GM19099 (cell line): ENCODE data around the gene AGBL1.

Source experiments
- POLR2A ChIP-seq: IDR thresholded peaks from 3 replicates; pipeline ENCODE4 v1.6.1; 2011; ENCODE audit warnings: low read depth; ENCODE audit not compliant: insufficient read length; ENCODE audit errors: extremely low read depth

The AGBL1 gene

GRCh38 chr15:86349565-86349964 lies 269.9 kb downstream of the AGBL1 start:
- TF ChIP-seq POLR2A, result no peak

GRCh38 chr15:86353213-86353612 lies 273.5 kb downstream of the AGBL1 start:
- TF ChIP-seq POLR2A, result no peak

- no peak for TF ChIP-seq POLR2A
Measured at GRCh38 chr15:86355361-86355760, 275.7 kb downstream of the AGBL1 start.

- no peak for TF ChIP-seq POLR2A
Measured at GRCh38 chr15:86355801-86356200, 276.1 kb downstream of the AGBL1 start.

- TF ChIP-seq POLR2A, result no peak
Measured at GRCh38 chr15:86362555-86362954, 282.9 kb downstream of the AGBL1 start.

- TF ChIP-seq POLR2A, result no peak
Measured at GRCh38 chr15:86373147-86373546, 293.5 kb downstream of the AGBL1 start.

- TF ChIP-seq POLR2A, result no peak
Measured at GRCh38 chr15:86375733-86376280, 296.1 kb downstream of the AGBL1 start.

- TF ChIP-seq POLR2A, result no peak
Measured at GRCh38 chr15:86377914-86378313, 298.2 kb downstream of the AGBL1 start.

- TF ChIP-seq POLR2A, result no peak
Measured at GRCh38 chr15:86382341-86382740, 302.7 kb downstream of the AGBL1 start.

GRCh38 chr15:86383611-86384010 lies 303.9 kb downstream of the AGBL1 start:
- no peak for TF ChIP-seq POLR2A

- TF ChIP-seq POLR2A, result no peak
Measured at GRCh38 chr15:86384186-86384585, 304.5 kb downstream of the AGBL1 start.

GRCh38 chr15:86392296-86392695 lies 312.6 kb downstream of the AGBL1 start:
- no peak for TF ChIP-seq POLR2A

GRCh38 chr15:86392874-86393273 lies 313.2 kb downstream of the AGBL1 start:
- no peak for TF ChIP-seq POLR2A

GRCh38 chr15:86394866-86395265 lies 315.2 kb downstream of the AGBL1 start:
- TF ChIP-seq POLR2A, result no peak

GRCh38 chr15:86399041-86399954 lies 319.6 kb downstream of the AGBL1 start:
- TF ChIP-seq POLR2A, result no peak

- no peak for TF ChIP-seq POLR2A
Measured at GRCh38 chr15:86403221-86403620, 323.6 kb downstream of the AGBL1 start.
